ENCODE measurements around the gene PSMD9.

DNA sequence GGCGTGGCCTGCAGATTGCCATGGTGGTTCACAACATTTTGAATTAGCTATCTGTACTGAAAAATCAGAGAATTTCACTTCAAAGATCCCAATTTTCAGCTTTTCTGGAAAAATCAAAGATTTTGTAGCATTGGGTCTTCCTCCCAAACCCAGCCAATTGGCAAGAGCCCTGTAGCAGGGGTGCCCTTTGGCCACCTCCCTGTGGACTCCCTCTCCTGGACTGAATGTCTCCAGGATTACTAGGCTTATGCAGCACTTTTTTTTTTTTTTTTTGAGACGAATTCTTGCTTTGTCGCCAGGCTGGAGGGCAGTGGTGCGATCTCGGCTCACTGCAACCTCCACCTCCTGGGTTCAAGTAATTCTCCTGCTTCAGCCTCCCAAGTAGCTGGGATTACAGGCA, 9.7 kb downstream of the PSMD9 start:
- TF ChIP-seq CTCF (IDR thresholded peaks at IDR 0.05) = no peak
- TF ChIP-seq EP300 (IDR thresholded peaks at IDR 0.05) = no peak

Measured in ovary (tissue), 3 donors.